NT2/D1 (cell line): ENCODE data around the gene MUC7.
A peak's percentile ranks its signal among the peaks of the same experiment; 100 is the strongest.

Experiments
- DNase-seq: peaks from one replicate; pipeline ENCODE4 v3.0.0-alpha.2; 2011; ENCODE audit warnings: low read depth, low spot score
- H3K27me3 ChIP-seq: 2 replicates; pipeline ENCODE4 v1.6.0; 2011; ENCODE audit warnings: mild to moderate bottlenecking; ENCODE audit not compliant: insufficient read length, insufficient read depth
- H3K36me3 ChIP-seq: 2 replicates; pipeline ENCODE4 v1.6.1; 2011; ENCODE audit warnings: mild to moderate bottlenecking, low read length, mixed read lengths; ENCODE audit not compliant: insufficient read depth, insufficient read length
- H3K4me1 ChIP-seq: 2 replicates; pipeline ENCODE4 v1.5.1; 2011; ENCODE audit not compliant: insufficient read depth, insufficient read length
- H3K4me3 ChIP-seq: 2 replicates; pipeline ENCODE4 v1.5.1; 2011; ENCODE audit warnings: low read depth; ENCODE audit not compliant: insufficient read length
- H3K9ac ChIP-seq: 2 replicates; pipeline ENCODE4 v1.6.0; 2011; ENCODE audit warnings: low read depth; ENCODE audit not compliant: insufficient read length
- H3K9me3 ChIP-seq: 2 replicates; pipeline ENCODE4 v1.5.1; 2011; ENCODE audit warnings: mild to moderate bottlenecking, low read length; ENCODE audit not compliant: insufficient read depth
- SUZ12 ChIP-seq: IDR thresholded peaks from 2 replicates; pipeline ENCODE4 v1.6.1; 2011; ENCODE audit not compliant: insufficient read length, insufficient read depth; ENCODE audit errors: extremely low read depth
- YY1 ChIP-seq: IDR thresholded peaks from 2 replicates; pipeline ENCODE4 v1.6.1; 2011; ENCODE audit not compliant: insufficient read length, insufficient read depth
- ZNF274 ChIP-seq: IDR thresholded peaks from 2 replicates; pipeline ENCODE4 v1.6.1; 2011; ENCODE audit warnings: mild to moderate bottlenecking, low read depth, low read length

The MUC7 gene

GRCh38 chr4:70471897-70472296, at the start of gene MUC7:
Gene MUC7, plus strand, starts transcription at chr4:70472197. Its CDS starts 1,825 bp downstream, at chr4:70474022.
- Histone ChIP-seq H3K4me3 (no peak within 1 kb of the TSS), H3K27me3 (no peaks in the 10 kb centered on the region), H3K4me1 (no peaks in the 10 kb centered on the region), H3K9me3 (no peaks in the 10 kb centered on the region), H3K36me3 (no peaks in the 10 kb centered on the region), H3K9ac (no peak within 1 kb of the TSS)
- DNase-seq, result no peak
- TF ChIP-seq YY1, result no peak
- no peak for TF ChIP-seq SUZ12
- no peak for TF ChIP-seq ZNF274

GRCh38 chr4:70425306-70425705, 46.7 kb upstream of the MUC7 start:
- DNase-seq, result no peak
- Histone ChIP-seq H3K9ac (no peak overlapping the region), H3K4me1 (no peaks in the 10 kb centered on the region), H3K36me3 (no peaks in the 10 kb centered on the region), H3K9me3 (no peaks in the 10 kb centered on the region), H3K4me3 (no peak overlapping the region), H3K27me3 (no peaks in the 10 kb centered on the region)
- TF ChIP-seq YY1 (no peak), ZNF274 (no peak), SUZ12 (no peak)

- no peaks in the 10 kb centered on the region for H3K9me3 ChIP-seq
- no peaks in the 10 kb centered on the region for H3K36me3 ChIP-seq
- no peak for DNase-seq
- H3K4me3 ChIP-seq, result no peak overlapping the region
- H3K4me1 ChIP-seq, result no peaks in the 10 kb centered on the region
- no peaks in the 10 kb centered on the region for H3K27me3 ChIP-seq
- TF ChIP-seq SUZ12, result no peak
- no peak overlapping the region for H3K9ac ChIP-seq
Observed at GRCh38 chr4:70426789-70427188, 45.2 kb upstream of the MUC7 start.

- no peaks in the 10 kb centered on the region for H3K36me3 ChIP-seq
- no peaks in the 10 kb centered on the region for H3K9me3 ChIP-seq
- no peaks in the 10 kb centered on the region for H3K27me3 ChIP-seq
- DNase-seq, result peak; percentile 20
- peak overlapping the region; percentile 5 for H3K4me3 ChIP-seq
- no peaks in the 10 kb centered on the region for H3K4me1 ChIP-seq
- no peak overlapping the region for H3K9ac ChIP-seq
- TF ChIP-seq SUZ12 (no peak), YY1 (no peak), ZNF274 (no peak)
Observed at GRCh38 chr4:70437197-70437596, 34.8 kb upstream of the MUC7 start.

- DNase-seq, result no peak
- Histone ChIP-seq H3K36me3 (no peaks in the 10 kb centered on the region), H3K4me1 (no peaks in the 10 kb centered on the region), H3K4me3 (no peak overlapping the region), H3K9me3 (no peaks in the 10 kb centered on the region), H3K9ac (no peak overlapping the region), H3K27me3 (no peaks in the 10 kb centered on the region)
- TF ChIP-seq YY1 (no peak), ZNF274 (no peak)
Observed at GRCh38 chr4:70442474-70442873, 29.5 kb upstream of the MUC7 start.

GRCh38 chr4:70443329-70443728, 28.7 kb upstream of the MUC7 start:
- H3K36me3 ChIP-seq, result no peaks in the 10 kb centered on the region
- H3K4me3 ChIP-seq, result no peak overlapping the region
- no peak overlapping the region for H3K9ac ChIP-seq
- H3K27me3 ChIP-seq, result no peaks in the 10 kb centered on the region
- TF ChIP-seq ZNF274 (no peak), SUZ12 (no peak), YY1 (no peak)
- DNase-seq, result no peak
- H3K9me3 ChIP-seq, result no peaks in the 10 kb centered on the region
- H3K4me1 ChIP-seq, result no peaks in the 10 kb centered on the region

- Histone ChIP-seq H3K4me1 (no peaks in the 10 kb centered on the region), H3K27me3 (no peaks in the 10 kb centered on the region), H3K9me3 (no peaks in the 10 kb centered on the region), H3K36me3 (no peaks in the 10 kb centered on the region), H3K9ac (no peak overlapping the region), H3K4me3 (no peak overlapping the region)
- TF ChIP-seq ZNF274, result no peak
- TF ChIP-seq YY1, result no peak
- no peak for TF ChIP-seq SUZ12
- DNase-seq, result no peak
Observed at GRCh38 chr4:70449220-70449619, 22.8 kb upstream of the MUC7 start.

GRCh38 chr4:70452946-70453345, 19.1 kb upstream of the MUC7 start:
- TF ChIP-seq ZNF274 (no peak), SUZ12 (no peak), YY1 (no peak)
- Histone ChIP-seq H3K4me3 (no peak overlapping the region), H3K9ac (no peak overlapping the region), H3K9me3 (no peaks in the 10 kb centered on the region), H3K36me3 (no peaks in the 10 kb centered on the region), H3K27me3 (no peaks in the 10 kb centered on the region), H3K4me1 (no peaks in the 10 kb centered on the region)
- no peak for DNase-seq
